ENCODE measurements around the gene SLC25A28.

DNA sequence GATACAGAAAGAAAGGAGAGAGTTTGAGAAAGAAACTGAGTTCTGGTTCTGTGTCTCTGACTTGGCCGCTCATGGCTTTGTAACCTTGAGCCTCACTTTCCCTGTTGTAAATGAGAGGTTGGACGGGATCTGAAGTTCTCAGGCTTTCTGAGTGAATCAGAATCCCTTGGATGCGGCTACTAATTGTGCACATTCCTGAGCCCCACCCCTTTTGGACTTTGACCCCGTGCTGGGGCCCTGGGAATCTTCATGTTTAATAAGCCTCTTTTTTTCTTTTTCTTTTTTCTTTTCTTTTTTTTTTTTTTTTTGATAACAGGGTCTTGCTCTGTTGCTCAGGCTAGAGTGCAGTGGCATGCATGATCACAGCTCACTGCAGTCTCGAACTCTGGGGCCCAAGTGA lies 26.9 kb downstream of the SLC25A28 start:
- TF ChIP-seq CTCF (conservative IDR thresholded peaks at IDR 0.05; ENCODE audit: low read depth, low read length) (no peak), EZH2 (IDR thresholded peaks at IDR 0.05; ENCODE audit: borderline replicate concordance, low read depth, low read length, poor library complexity, severe bottlenecking) (no peak)

All from A673 (cell line).